Activated naive CD8-positive, alpha-beta T cell treated with anti-CD3 and anti-CD28 coated beads, Interleukin-2, amount 10 ng/mL, durations not matched to agents 7 days and 5 days (primary cell): ENCODE data around the gene ATP6V1B1. TPM values are rescaled to one million over a fixed set of nuclear protein-coding genes. Genes with fewer than 3 reads are reported as not detected.

Experiments
- ATAC-seq: fragments of 150-1000 bp; cut with Tn5 transposase; one replicate; pipeline ENCODE4 v1.10.0; 2021; ENCODE audit warnings: low read depth, moderate library complexity
- POLR2A ChIA-PET: fragments of 350-600 bp; sonication (Branson Sonifier 250); formaldehyde crosslinking; loops from one replicate; lab custom pipeline; 2021; ENCODE audit warnings: antibody characterized with exemption; lab: Charles Lee
- DNase-seq: peaks from one replicate; pipeline ENCODE4 v3.0.0; 2021
- H3K27ac Mint-ChIP-seq: one replicate; pipeline ENCODE4 v1.8.0; 2022; ENCODE audit warnings: mild to moderate bottlenecking, mixed read lengths
- H3K27me3 Mint-ChIP-seq: one replicate; pipeline ENCODE4 v1.8.0; 2022; ENCODE audit warnings: mild to moderate bottlenecking, moderate library complexity, mixed read lengths
- H3K36me3 Mint-ChIP-seq: one replicate; pipeline ENCODE4 v1.8.0; 2021; ENCODE audit warnings: mild to moderate bottlenecking, mixed read lengths
- H3K4me1 Mint-ChIP-seq: one replicate; pipeline ENCODE4 v1.8.0; 2021; ENCODE audit warnings: mixed read lengths
- H3K4me3 Mint-ChIP-seq: one replicate; pipeline ENCODE4 v1.8.0; 2022; ENCODE audit warnings: mild to moderate bottlenecking, moderate library complexity, mixed read lengths
- H3K9me3 Mint-ChIP-seq: one replicate; pipeline ENCODE4 v1.8.0; 2021; ENCODE audit warnings: mixed read lengths
- total RNA-seq, 2 experiments: library from RNA; stranded (reverse); gene quantifications; one replicate each; pipeline ENCODE4 v1.2.3, GENCODE V29; 2021

The ATP6V1B1 gene
- total RNA-seq, 2 experiments from 2014 or later: not detected

GRCh38 chr2:70904371-70905216 lies 31.1 kb upstream of the ATP6V1B1 start:
- Mint-ChIP-seq H3K9me3 (no peaks in the 10 kb centered on the region), H3K36me3 (no peaks in the 10 kb centered on the region), H3K4me1 (peaks cover 20% of the 10 kb centered on the region), H3K27ac (no peak overlapping the region), H3K27me3 (peaks cover 89% of the 10 kb centered on the region), H3K4me3 (no peak overlapping the region)
- POLR2A ChIA-PET: no interaction called here
- DNase-seq (no peak), ATAC-seq (no peak)

- POLR2A ChIA-PET: no interaction called here
- H3K9me3 Mint-ChIP-seq: no peaks in the 10 kb centered on the region
- DNase-seq (no peak), ATAC-seq (no peak)
- no peak overlapping the region for H3K4me3 Mint-ChIP-seq
- peaks cover 90% of the 10 kb centered on the region for H3K27me3 Mint-ChIP-seq
- H3K4me1 Mint-ChIP-seq: peaks cover 17% of the 10 kb centered on the region
- no peaks in the 10 kb centered on the region for H3K36me3 Mint-ChIP-seq
- no peak overlapping the region for H3K27ac Mint-ChIP-seq
Observed at GRCh38 chr2:70905443-70906421, 30.0 kb upstream of the ATP6V1B1 start.

- Mint-ChIP-seq H3K9me3 (no peaks in the 10 kb centered on the region), H3K4me1 (peaks cover 11% of the 10 kb centered on the region), H3K4me3 (no peak overlapping the region), H3K27me3 (peaks cover 91% of the 10 kb centered on the region), H3K36me3 (no peaks in the 10 kb centered on the region), H3K27ac (no peak overlapping the region)
- DNase-seq (no peak), ATAC-seq (no peak)
- POLR2A ChIA-PET: no interaction called here
Observed at GRCh38 chr2:70906439-70907005, 29.2 kb upstream of the ATP6V1B1 start.

GRCh38 chr2:70907130-70908057 lies 28.3 kb upstream of the ATP6V1B1 start:
- ATAC-seq: no peak
- no peaks in the 10 kb centered on the region for H3K36me3 Mint-ChIP-seq
- H3K9me3 Mint-ChIP-seq: no peaks in the 10 kb centered on the region
- peaks cover 91% of the 10 kb centered on the region for H3K27me3 Mint-ChIP-seq
- POLR2A ChIA-PET: no interaction called here
- no peak for DNase-seq
- peaks cover 7% of the 10 kb centered on the region for H3K4me1 Mint-ChIP-seq
- H3K27ac Mint-ChIP-seq: no peak overlapping the region
- peak overlapping the region; percentile 68 for H3K4me3 Mint-ChIP-seq

- no peak overlapping the region for H3K4me3 Mint-ChIP-seq
- no peaks in the 10 kb centered on the region for H3K9me3 Mint-ChIP-seq
- no peak overlapping the region for H3K27ac Mint-ChIP-seq
- POLR2A ChIA-PET: no interaction called here
- no peak for ATAC-seq
- no peaks in the 10 kb centered on the region for H3K36me3 Mint-ChIP-seq
- peaks cover 44% of the 10 kb centered on the region for H3K27me3 Mint-ChIP-seq
- no peaks in the 10 kb centered on the region for H3K4me1 Mint-ChIP-seq
- no peak for DNase-seq
Observed at GRCh38 chr2:70916291-70916690, 19.4 kb upstream of the ATP6V1B1 start.

- Mint-ChIP-seq H3K4me1 (no peaks in the 10 kb centered on the region), H3K27ac (no peak overlapping the region), H3K27me3 (peaks cover 27% of the 10 kb centered on the region), H3K36me3 (no peaks in the 10 kb centered on the region), H3K9me3 (no peaks in the 10 kb centered on the region), H3K4me3 (no peak overlapping the region)
- ATAC-seq: no peak
- peak; percentile 12 for DNase-seq
- POLR2A ChIA-PET: no interaction called here
Observed at GRCh38 chr2:70918016-70918415, 17.7 kb upstream of the ATP6V1B1 start.

- H3K4me1 Mint-ChIP-seq: peaks cover 2% of the 10 kb centered on the region
- no peak overlapping the region for H3K4me3 Mint-ChIP-seq
- POLR2A ChIA-PET: no interaction called here
- H3K9me3 Mint-ChIP-seq: no peaks in the 10 kb centered on the region
- ATAC-seq (peak; percentile 47), DNase-seq (peak; percentile 79)
- no peak overlapping the region for H3K27ac Mint-ChIP-seq
- H3K36me3 Mint-ChIP-seq: no peaks in the 10 kb centered on the region
- H3K27me3 Mint-ChIP-seq: peaks cover 20% of the 10 kb centered on the region
Observed at GRCh38 chr2:70919672-70920366, 15.9 kb upstream of the ATP6V1B1 start.

- H3K9me3 Mint-ChIP-seq: no peaks in the 10 kb centered on the region
- no peak overlapping the region for H3K27ac Mint-ChIP-seq
- peak; percentile 22 for DNase-seq
- POLR2A ChIA-PET: no interaction called here
- H3K36me3 Mint-ChIP-seq: no peaks in the 10 kb centered on the region
- no peak for ATAC-seq
- peaks cover 2% of the 10 kb centered on the region for H3K4me1 Mint-ChIP-seq
- no peak overlapping the region for H3K4me3 Mint-ChIP-seq
- H3K27me3 Mint-ChIP-seq: peaks cover 17% of the 10 kb centered on the region
Observed at GRCh38 chr2:70920367-70920715, 15.4 kb upstream of the ATP6V1B1 start.

GRCh38 chr2:70921031-70921430 lies 14.7 kb upstream of the ATP6V1B1 start:
- Mint-ChIP-seq H3K36me3 (no peaks in the 10 kb centered on the region), H3K27ac (no peak overlapping the region), H3K4me1 (peaks cover 2% of the 10 kb centered on the region), H3K27me3 (peaks cover 16% of the 10 kb centered on the region), H3K9me3 (no peaks in the 10 kb centered on the region), H3K4me3 (no peak overlapping the region)
- DNase-seq: peak; percentile 17
- ATAC-seq: no peak
- POLR2A ChIA-PET: no interaction called here

- H3K27ac Mint-ChIP-seq: no peak overlapping the region
- H3K9me3 Mint-ChIP-seq: no peaks in the 10 kb centered on the region
- H3K27me3 Mint-ChIP-seq: peaks cover 10% of the 10 kb centered on the region
- no peak overlapping the region for H3K4me3 Mint-ChIP-seq
- POLR2A ChIA-PET: no interaction called here
- no peaks in the 10 kb centered on the region for H3K36me3 Mint-ChIP-seq
- peaks cover 2% of the 10 kb centered on the region for H3K4me1 Mint-ChIP-seq
- DNase-seq: no peak
- ATAC-seq: no peak
Observed at GRCh38 chr2:70921839-70922234, 13.9 kb upstream of the ATP6V1B1 start.

GRCh38 chr2:70922235-70923234 lies 13.2 kb upstream of the ATP6V1B1 start:
- no peak overlapping the region for H3K27ac Mint-ChIP-seq
- peaks cover 10% of the 10 kb centered on the region for H3K27me3 Mint-ChIP-seq

More at GRCh38 chr2:70922235-70923234, 13.2 kb upstream of the ATP6V1B1 start:
- no peaks in the 10 kb centered on the region for H3K36me3 Mint-ChIP-seq
- H3K4me3 Mint-ChIP-seq: no peak overlapping the region
- H3K4me1 Mint-ChIP-seq: peaks cover 2% of the 10 kb centered on the region
- ATAC-seq (no peak), DNase-seq (peak; percentile 17)
- POLR2A ChIA-PET: no interaction called here
- H3K9me3 Mint-ChIP-seq: no peaks in the 10 kb centered on the region
